Kidney epithelial cell (primary cell): Measurements from ENCODE around the gene NLGN4X. TPM values are rescaled to one million over a fixed set of nuclear protein-coding genes. Genes with fewer than 3 reads are reported as not detected.

ENCODE experiments used
- DNase-seq: peaks from one replicate; pipeline ENCODE4 v3.0.0-alpha.2; 2010; ENCODE audit warnings: low read depth
- H3K27me3 ChIP-seq: 2 replicates; pipeline ENCODE4 v1.6.0; 2011; ENCODE audit warnings: low read length; ENCODE audit not compliant: control insufficient read depth, insufficient read depth
- H3K36me3 ChIP-seq: 2 replicates; pipeline ENCODE4 v1.5.1; 2011; ENCODE audit warnings: low read length; ENCODE audit not compliant: control insufficient read depth, insufficient read depth
- H3K4me3 ChIP-seq: 2 replicates; pipeline ENCODE4 v1.5.1; 2011; ENCODE audit warnings: low read depth, mild to moderate bottlenecking, control low read depth, low read length
- total RNA-seq: library from RNA; depleted of rRNA; stranded (reverse); fragments of >200 nt; gene quantifications from 2 replicates; pipeline ENCODE4 v1.2.3, GENCODE V29; 2015
- TF ChIP-seq, protein P1 (sequence below): IDR thresholded peaks from 2 replicates; pipeline ENCODE4 v1.5.1; 2011; ENCODE audit warnings: mild to moderate bottlenecking, moderate library complexity, low read length, control low read depth, inconsistent platforms; ENCODE audit not compliant: insufficient read depth, poor library complexity, severe bottlenecking

Gene NLGN4X
- total RNA-seq, 1 donor from 2014 or later: 1.5 TPM

DNA sequence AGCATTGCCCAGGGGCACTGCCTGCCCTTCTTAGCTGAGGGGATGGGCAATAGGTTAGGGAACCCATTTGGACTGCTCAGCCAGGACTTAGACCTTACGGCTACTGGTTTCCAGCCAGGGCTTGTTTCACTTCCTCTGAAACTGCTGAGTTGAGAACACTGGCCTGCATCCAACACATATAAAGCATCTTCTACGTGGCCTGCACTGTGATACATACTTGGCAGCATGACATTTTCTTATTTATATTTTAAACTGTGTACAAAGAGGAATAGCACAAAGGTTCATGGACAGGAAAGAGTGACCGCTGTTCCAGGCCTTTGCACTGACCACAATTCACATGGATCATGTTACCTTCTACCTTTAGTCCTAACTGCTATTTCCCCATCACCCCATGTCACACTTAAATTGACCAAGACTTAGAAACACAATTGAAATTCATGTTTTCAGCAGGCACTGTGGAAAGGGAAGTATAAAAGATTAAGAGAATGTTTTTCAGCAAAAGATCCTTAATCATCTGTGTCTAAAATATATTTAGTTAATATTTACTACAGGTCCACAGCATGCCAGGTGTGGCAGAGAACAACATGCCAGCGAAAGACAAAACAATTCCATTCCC, 43.7 kb downstream of the NLGN4X start:
- Histone ChIP-seq H3K27me3 (no peaks in the 10 kb centered on the region), H3K36me3 (no peaks in the 10 kb centered on the region), H3K4me3 (no peak overlapping the region)
- TF ChIP-seq, protein P1, sequence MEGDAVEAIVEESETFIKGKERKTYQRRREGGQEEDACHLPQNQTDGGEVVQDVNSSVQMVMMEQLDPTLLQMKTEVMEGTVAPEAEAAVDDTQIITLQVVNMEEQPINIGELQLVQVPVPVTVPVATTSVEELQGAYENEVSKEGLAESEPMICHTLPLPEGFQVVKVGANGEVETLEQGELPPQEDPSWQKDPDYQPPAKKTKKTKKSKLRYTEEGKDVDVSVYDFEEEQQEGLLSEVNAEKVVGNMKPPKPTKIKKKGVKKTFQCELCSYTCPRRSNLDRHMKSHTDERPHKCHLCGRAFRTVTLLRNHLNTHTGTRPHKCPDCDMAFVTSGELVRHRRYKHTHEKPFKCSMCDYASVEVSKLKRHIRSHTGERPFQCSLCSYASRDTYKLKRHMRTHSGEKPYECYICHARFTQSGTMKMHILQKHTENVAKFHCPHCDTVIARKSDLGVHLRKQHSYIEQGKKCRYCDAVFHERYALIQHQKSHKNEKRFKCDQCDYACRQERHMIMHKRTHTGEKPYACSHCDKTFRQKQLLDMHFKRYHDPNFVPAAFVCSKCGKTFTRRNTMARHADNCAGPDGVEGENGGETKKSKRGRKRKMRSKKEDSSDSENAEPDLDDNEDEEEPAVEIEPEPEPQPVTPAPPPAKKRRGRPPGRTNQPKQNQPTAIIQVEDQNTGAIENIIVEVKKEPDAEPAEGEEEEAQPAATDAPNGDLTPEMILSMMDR: no peak
- no peak for DNase-seq

DNA sequence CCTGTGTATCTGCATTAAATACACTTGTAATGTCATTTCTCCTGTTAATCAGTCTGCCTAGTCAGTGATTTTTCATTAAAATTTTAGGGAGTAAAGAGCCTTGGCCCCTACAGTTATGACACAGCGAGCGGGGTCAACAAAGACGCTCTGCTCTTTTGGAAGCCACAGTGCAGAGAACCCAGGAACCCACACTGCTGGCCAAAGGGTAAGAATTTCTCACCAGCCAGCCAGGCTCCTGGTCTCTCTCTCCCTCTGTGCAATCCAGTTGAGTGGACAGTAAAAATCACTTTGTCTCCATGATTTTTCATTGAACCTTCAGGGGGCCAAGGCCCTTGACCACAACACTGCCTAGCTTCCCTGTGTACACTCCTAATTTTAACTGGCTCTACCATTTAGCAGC, 52.8 kb downstream of the NLGN4X start:
- H3K27me3 ChIP-seq: no peaks in the 10 kb centered on the region
- TF ChIP-seq, protein P1: no peak
- H3K36me3 ChIP-seq: no peaks in the 10 kb centered on the region
- no peak overlapping the region for H3K4me3 ChIP-seq
- DNase-seq: no peak

DNA sequence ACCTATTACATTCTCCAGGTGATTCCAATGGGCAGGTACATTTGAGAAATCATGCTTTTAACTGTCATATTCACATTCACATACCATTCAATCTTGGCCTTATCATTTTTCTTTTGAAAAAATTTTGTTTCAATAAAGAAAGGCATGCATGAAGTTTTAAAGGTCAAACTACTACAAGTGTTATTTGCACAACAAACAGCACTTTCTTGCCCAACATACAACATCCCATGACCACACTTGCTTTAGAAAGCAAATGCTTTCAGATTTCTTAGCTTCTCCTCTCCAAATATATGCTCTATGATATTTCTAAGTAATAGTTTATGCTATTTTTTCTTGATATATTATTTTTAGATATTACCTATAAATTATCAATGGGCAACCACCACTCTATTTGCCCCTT, 58.2 kb downstream of the NLGN4X start:
- no peak overlapping the region for H3K4me3 ChIP-seq
- TF ChIP-seq, protein P1: no peak
- no peak for DNase-seq
- no peaks in the 10 kb centered on the region for H3K27me3 ChIP-seq
- no peaks in the 10 kb centered on the region for H3K36me3 ChIP-seq

DNA sequence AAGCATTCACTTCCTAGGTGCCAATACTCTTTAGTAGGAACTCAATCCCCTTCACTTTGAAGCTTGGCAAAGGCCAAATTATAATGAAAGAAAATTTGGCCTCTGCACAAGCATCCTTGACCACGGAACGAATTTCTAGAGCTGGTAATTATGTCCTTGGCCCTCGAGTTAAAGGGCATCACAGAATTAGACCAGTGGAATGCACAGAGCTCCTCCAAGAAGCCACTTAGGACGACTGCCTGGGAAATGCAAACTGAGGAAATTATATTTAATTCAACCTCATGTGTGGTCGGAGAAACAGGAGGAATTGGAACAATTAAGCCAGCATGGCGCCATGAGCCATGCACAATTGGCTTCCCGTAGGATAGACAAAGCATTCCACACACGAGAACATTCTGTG, 59.3 kb downstream of the NLGN4X start:
- no peak overlapping the region for H3K4me3 ChIP-seq
- TF ChIP-seq, protein P1: no peak
- no peaks in the 10 kb centered on the region for H3K36me3 ChIP-seq
- no peak for DNase-seq
- H3K27me3 ChIP-seq: no peaks in the 10 kb centered on the region

DNA sequence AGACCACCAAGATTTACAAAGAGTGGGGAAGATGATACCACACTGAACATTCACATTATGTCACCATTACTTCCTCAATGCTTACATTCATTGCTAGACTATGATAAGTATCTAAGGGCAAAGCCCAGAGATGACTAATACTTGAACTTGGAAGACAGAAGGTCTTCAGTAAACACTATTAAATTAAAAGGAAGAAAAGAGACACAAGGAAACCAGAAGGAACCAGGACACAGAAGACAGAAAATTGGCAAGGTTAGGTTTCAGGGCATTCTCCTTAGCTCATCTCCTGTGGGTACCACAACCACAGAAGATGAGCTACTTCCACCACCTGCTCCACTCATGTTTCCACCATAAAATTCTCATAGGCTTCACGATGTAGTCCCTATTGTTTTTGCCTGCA, 64.9 kb downstream of the NLGN4X start:
- Histone ChIP-seq H3K36me3 (no peaks in the 10 kb centered on the region), H3K4me3 (no peak overlapping the region), H3K27me3 (no peaks in the 10 kb centered on the region)
- TF ChIP-seq, protein P1: no peak
- DNase-seq: no peak

DNA sequence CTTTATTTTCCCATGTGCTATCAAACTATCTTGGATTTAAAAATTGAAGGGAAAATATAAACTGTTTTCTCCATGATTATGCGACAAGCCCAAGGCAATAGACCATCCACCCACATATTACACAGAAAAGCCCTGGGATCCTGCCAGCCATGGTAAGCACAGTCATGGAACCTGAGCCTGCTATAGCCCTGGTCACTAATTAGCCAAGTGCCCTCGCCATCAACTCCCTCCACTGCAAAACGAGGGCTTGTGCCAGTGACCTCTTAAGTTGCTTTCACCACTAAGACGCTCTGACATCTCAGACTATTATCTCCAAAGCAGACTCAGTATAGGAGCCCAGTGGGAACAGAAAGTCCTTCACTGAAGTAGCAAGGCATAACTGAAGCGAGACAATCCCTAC, 69.2 kb downstream of the NLGN4X start:
- Histone ChIP-seq H3K36me3 (no peaks in the 10 kb centered on the region), H3K27me3 (no peaks in the 10 kb centered on the region), H3K4me3 (no peak overlapping the region)
- TF ChIP-seq, protein P1: no peak
- DNase-seq: no peak
